GM20000 (cell line): ENCODE data around the gene ADGRB2.

Source experiments
- DNase-seq: peaks from one replicate; pipeline ENCODE4 v3.0.0; 2012; ENCODE audit warnings: low spot score
- CTCF ChIP-seq: IDR thresholded peaks from 2 replicates; pipeline ENCODE4 v1.5.1; 2012; ENCODE audit warnings: mild to moderate bottlenecking, control low read depth; ENCODE audit errors: extremely low read depth, missing control alignments

ADGRB2 gene

GRCh38 chr1:31795096-31795675, 31.0 kb upstream of the ADGRB2 start:
- DNase-seq = no peak
- no peak for TF ChIP-seq CTCF

DNA sequence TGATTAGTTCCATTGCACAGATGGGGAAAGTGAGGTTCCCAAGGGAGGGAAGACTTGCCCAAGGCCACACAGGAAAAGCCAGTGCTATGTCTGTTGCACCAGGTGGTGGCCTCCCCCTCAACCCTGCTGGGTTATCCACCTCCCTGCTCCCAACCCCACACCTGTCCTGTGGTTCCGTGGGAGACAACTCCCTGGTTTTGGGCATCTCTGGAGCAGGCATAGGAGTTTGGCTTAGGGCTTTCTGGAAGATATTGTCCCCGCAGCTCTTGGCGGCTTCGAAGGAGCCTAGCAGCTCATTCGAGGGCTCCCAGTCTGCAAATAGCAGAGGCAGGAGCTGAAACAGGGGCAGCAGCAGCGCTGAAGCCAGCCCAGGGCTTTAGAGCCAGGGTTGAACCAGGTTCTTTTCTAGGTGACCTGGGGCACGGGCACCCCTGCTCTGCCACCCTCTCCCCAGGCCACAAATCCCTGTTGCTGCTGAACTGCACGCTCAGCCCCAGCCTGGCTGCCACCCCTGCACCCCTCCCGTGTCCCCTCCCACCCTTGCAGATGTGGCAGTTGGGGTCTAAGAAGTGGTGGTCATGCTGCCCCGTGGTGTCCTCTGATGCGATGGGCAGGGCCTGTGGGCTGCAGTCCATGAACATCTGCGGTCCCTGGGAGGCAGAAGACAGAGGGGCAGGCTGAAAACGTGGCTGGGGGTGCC, 29.6 kb upstream of the ADGRB2 start:
- DNase-seq = no peak

DNA sequence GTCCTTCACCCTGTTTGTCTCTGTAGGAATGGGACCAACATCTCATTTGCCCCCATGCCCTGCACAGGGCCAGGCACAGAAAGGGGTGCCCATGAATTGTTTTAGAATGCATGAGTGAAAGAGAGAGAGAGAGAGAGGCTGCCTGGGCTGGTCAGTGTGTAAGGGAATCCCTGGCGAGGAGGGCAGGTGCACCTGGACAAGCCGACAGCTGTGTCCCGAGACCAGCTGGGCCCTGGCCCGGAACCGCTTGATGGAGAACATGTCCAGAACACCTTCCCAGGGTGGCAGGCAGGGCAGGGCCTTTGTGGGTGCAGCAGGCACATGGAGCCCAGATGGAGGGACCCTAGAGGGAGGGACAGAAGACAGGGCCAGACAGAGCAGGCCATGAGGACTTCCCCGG, 28.9 kb upstream of the ADGRB2 start:
- no peak for DNase-seq
- no peak for TF ChIP-seq CTCF

More for the DNA sequence above, 29.6 kb upstream of the ADGRB2 start:
- no peak for TF ChIP-seq CTCF

DNA sequence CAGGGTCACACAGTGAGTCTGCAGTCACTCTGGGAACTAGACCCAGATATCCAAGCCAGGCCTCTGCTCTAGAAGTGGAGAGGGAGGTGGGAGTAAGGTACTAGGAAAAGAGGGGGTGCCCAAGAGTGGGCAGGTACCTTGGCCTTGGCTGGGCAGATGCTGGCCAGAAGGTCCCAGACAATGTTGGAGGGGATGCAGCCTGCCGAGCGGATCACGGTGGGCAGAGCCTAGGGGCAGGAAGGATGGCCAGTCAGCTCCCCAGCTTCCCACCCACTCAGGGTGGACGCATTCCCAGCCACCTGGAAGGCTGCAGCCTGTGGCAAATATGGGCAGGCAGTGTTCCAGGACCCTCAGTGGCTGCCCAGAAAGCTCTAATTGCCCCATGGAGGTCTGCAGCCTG, 28.4 kb upstream of the ADGRB2 start:
- DNase-seq = no peak
- TF ChIP-seq CTCF = no peak

DNA sequence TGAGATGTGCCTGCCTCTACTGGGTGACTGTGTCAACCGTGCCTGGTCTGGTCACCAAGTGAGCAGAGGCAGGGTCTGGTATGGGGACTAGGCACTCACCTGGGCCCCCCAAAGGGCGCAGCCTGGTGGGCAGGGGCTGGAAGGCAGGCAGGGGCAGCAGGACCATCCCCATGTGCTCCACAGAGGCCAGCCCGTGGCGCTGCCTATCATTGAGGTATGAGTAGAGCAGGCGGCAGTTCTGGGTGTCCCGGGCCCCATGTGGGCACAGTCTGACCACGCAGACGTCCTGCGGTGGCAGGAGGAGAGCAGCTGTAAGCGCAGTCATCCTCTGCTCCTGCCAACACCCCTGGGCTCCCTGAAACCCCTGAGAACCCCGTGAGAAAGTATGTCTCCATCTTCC, 28.0 kb upstream of the ADGRB2 start:
- no peak for TF ChIP-seq CTCF
- no peak for DNase-seq

DNA sequence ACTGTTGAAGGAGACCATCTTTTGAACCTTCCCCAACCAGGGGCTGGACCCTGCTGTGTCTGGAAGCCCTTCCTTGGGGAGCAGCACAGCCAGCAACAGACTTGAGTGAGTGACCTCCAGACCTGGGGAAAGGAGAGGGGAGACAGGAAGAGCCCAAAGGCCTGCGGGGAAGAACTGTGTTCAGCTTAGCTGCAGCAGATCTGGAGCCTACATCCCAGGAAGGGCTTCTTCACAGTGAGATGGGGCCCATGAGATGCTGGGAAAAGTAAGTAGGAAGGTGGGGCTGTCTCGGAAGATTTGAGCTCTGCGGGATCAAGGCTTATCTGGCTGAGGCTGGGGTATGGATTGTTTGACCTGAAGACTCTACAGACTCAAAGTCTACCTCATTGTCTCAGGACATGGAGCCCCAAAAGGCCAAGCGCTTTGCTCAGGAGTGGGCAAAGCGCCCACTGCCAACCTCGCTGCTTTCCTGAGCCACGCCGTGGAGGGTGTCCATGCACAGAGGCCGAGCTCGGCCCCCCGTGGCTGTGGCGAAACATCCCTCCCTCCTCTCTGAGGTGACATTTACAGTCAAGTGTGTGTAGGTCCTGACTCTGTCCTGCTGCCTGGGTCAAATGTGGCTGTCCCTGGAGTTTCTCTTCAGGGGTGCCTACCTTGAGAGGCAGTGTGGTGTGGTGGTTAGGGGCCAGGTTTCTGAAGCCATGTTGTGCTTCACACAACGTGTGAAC, 27.2 kb upstream of the ADGRB2 start:
- TF ChIP-seq CTCF = no peak
- no peak for DNase-seq

- no peak for DNase-seq
- TF ChIP-seq CTCF = no peak
Measured at GRCh38 chr1:31790641-31791091, 26.5 kb upstream of the ADGRB2 start.
